K562 (cell line): ENCODE results near the gene VDAC1. TPM values are rescaled to one million over a fixed set of nuclear protein-coding genes. Genes with fewer than 3 reads are reported as not detected.

Experiments
- ATAC-seq: fragments of 200-7000 bp; cut with Tn5 transposase; 3 replicates; pipeline ENCODE4 v1.9.1; 2020; ENCODE audit warnings: moderate library complexity
- BruUV-seq: library from RNA; stranded (reverse); fragments of 400-500 nt; replicated peaks from 2 replicates; lab custom pipeline; 2021; lab: Mats Ljungman, UMichigan
- CTCF ChIA-PET: fragments of 300-600 bp; formaldehyde crosslinking; extraction: SDS; loops from one replicate; lab custom pipeline; 2021; ENCODE audit warnings: low intra/inter-chr PET ratio; lab: Yijun Ruan, JAX
- POLR2A ChIA-PET: fragments of 300-600, 350-650 bp; sonication (Branson Sonifier 250); formaldehyde crosslinking; extraction: SDS; loops from one replicate; lab custom pipeline; 2021; ENCODE audit warnings: antibody characterized with exemption, inconsistent platforms; lab: Yijun Ruan, JAX
- DNase-seq, 4 experiments: peaks; one replicate each; pipeline versions ENCODE4 v3.0.0 to v3.0.0-alpha.2; 2011 to 2018; ENCODE audit warnings: low spot score in 3 of 4, mixed read lengths in 3 of 4; ENCODE audit errors: extremely low read depth in 1 of 4
- FAIRE-seq: peaks from 2 replicates; lab custom pipeline; 2011; peaks lifted over from hg19 to GRCh38; lab: Jason Lieb, UNC
- H2AFZ ChIP-seq: 2 replicates; pipeline ENCODE4 v1.6.0; 2011; ENCODE audit warnings: low read depth, low read length, control low read depth, inconsistent platforms
- H3K27ac ChIP-seq: fragments of 200-600 bp; 3 replicates; pipeline ENCODE4 v1.8.0; 2011; ENCODE audit warnings: low read depth, mild to moderate bottlenecking, control low read depth, inconsistent platforms, low read length, moderate library complexity, mixed read lengths; ENCODE audit errors: extremely low read depth
- H3K27me3 ChIP-seq, 2 experiments: fragments of 300-600 bp in 1 of 2; 2 replicates in 1 of 2; 3 replicates in 1 of 2; pipeline versions ENCODE4 v1.6.0 to v1.8.0; 2011; ENCODE audit warnings: inconsistent platforms in 2 of 2, low read length in 2 of 2, mild to moderate bottlenecking in 1 of 2, mixed read lengths in 1 of 2, moderate library complexity in 1 of 2; ENCODE audit not compliant: control insufficient read depth in 2 of 2, insufficient read depth in 2 of 2
- H3K36me3 ChIP-seq: fragments of 300-600 bp; 3 replicates; pipeline ENCODE4 v1.8.0; 2011; ENCODE audit warnings: mild to moderate bottlenecking, low read length, inconsistent platforms; ENCODE audit not compliant: control insufficient read depth, insufficient read depth
- H3K4me1 ChIP-seq, 2 experiments: fragments of 200-600 bp in 1 of 2; replicated peaks in 1 of 2; 2 replicates in 1 of 2; 3 replicates in 1 of 2; pipeline versions ENCODE4 v1.5.1 to v1.8.0; 2011; ENCODE audit warnings: inconsistent platforms in 2 of 2, low read length in 2 of 2, mild to moderate bottlenecking in 1 of 2, mixed read lengths in 1 of 2, moderate library complexity in 1 of 2; ENCODE audit not compliant: control insufficient read depth in 2 of 2, insufficient read depth in 2 of 2
- H3K4me2 ChIP-seq: 2 replicates; pipeline ENCODE4 v1.6.1; 2011; ENCODE audit warnings: low read length, control low read depth, inconsistent platforms, mixed read lengths; ENCODE audit not compliant: insufficient read depth
- H3K4me3 ChIP-seq: fragments of 200-600 bp; sonication (generic), shearing (Covaris generic); 2 replicates; pipeline ENCODE4 v1.5.1; 2016; ENCODE audit warnings: control low read depth, inconsistent platforms
- H3K79me2 ChIP-seq: fragments of 200-600 bp; 3 replicates; pipeline ENCODE4 v1.8.0; 2011; ENCODE audit warnings: low read length, inconsistent platforms; ENCODE audit not compliant: control insufficient read depth, insufficient read depth
- H3K9ac ChIP-seq, 2 experiments: 2 replicates each; pipeline versions ENCODE4 v1.6.0 to v1.6.1; 2011; ENCODE audit warnings: low read depth in 2 of 2, low read length in 2 of 2, control low read depth in 1 of 2, inconsistent platforms in 1 of 2, mild to moderate bottlenecking in 1 of 2, mixed read lengths in 1 of 2; ENCODE audit not compliant: insufficient read depth in 1 of 2
- H3K9me1 ChIP-seq: one replicate; pipeline ENCODE4 v1.6.0; 2011; ENCODE audit warnings: inconsistent platforms, mild to moderate bottlenecking, low read length, moderate library complexity; ENCODE audit not compliant: control insufficient read depth, insufficient read depth
- H3K9me3 ChIP-seq: replicated peaks from 2 replicates; pipeline ENCODE4 v1.5.1; 2011; ENCODE audit warnings: low read depth, low read length, inconsistent platforms; ENCODE audit not compliant: control insufficient read depth, insufficient read depth
- H4K20me1 ChIP-seq: replicated peaks from 2 replicates; pipeline ENCODE4 v1.6.1; 2011; ENCODE audit warnings: low read length, inconsistent platforms, mixed read lengths; ENCODE audit not compliant: control insufficient read depth, insufficient read depth
- ELF4 ChIP-seq: fragments of 450-650 bp; formaldehyde crosslinking; IDR thresholded peaks from 2 replicates; pipeline ENCODE4 v1.4.0; 2022; ENCODE audit warnings: missing genetic modification characterization
- FOXM1 ChIP-seq, 2 experiments: fragments of 450-650 bp in 1 of 2; sonication (generic) in 1 of 2; formaldehyde crosslinking in 1 of 2; IDR thresholded peaks; 2 replicates each; pipeline versions ENCODE4 v1.6.1 to v1.9.0; 2017 to 2022; ENCODE audit warnings: low read depth in 2 of 2, mild to moderate bottlenecking in 2 of 2, missing genetic modification reagents in 1 of 2, moderate library complexity in 1 of 2
- HNRNPK ChIP-seq: fragments of 200-400 bp; formaldehyde crosslinking; IDR thresholded peaks from one replicate; pipeline ENCODE4 v1.6.1; 2018; ENCODE audit warnings: mild to moderate bottlenecking, low read depth, low read length; ENCODE audit not compliant: poor library complexity, severe bottlenecking
- MCM5 ChIP-seq: fragments of 450-650 bp; IDR thresholded peaks from 2 replicates; pipeline ENCODE4 v1.6.1; 2016; ENCODE audit warnings: low read depth
- NBN ChIP-seq: fragments of 450-650 bp; IDR thresholded peaks from 2 replicates; pipeline ENCODE4 v1.6.1; 2016; ENCODE audit warnings: low read depth, mild to moderate bottlenecking
- TCF7 ChIP-seq: sonication (generic); IDR thresholded peaks from 2 replicates; pipeline ENCODE4 v1.6.1; 2016; ENCODE audit warnings: antibody characterized with exemption, borderline replicate concordance
- YY1 ChIP-seq, 3 experiments: IDR thresholded peaks; 2 replicates each; pipeline ENCODE4 v1.6.1; 2011; ENCODE audit warnings: low read length in 2 of 3, mild to moderate bottlenecking in 2 of 3, moderate library complexity in 2 of 3, borderline replicate concordance in 1 of 3, control low read depth in 1 of 3, low read depth in 1 of 3; ENCODE audit not compliant: insufficient read depth in 3 of 3, insufficient replicate concordance in 2 of 3, control insufficient read depth in 1 of 3, insufficient read length in 1 of 3; ENCODE audit errors: extremely low read depth in 1 of 3
- ZFP30 ChIP-seq: fragments of 250-450 bp; sonication (Bioruptor Pico); IDR thresholded peaks from 2 replicates; pipeline ENCODE4 v1.8.0; 2022; ENCODE audit warnings: moderate library complexity, mild to moderate bottlenecking, inconsistent platforms, borderline replicate concordance
- in situ Hi-C: fragments of 300-500 bp; cut with MboI; formaldehyde crosslinking; loops from 4 replicates; pipeline ENCODE4 v1.15.0; 2018; ENCODE audit warnings: inconsistent platforms, mixed read lengths
- intact Hi-C: fragments of 100-400 bp; cut with micrococcal nuclease; formaldehyde crosslinking; loops from 2 replicates; pipeline ENCODE4 v1.14.2; 2022
- polyA plus RNA-seq, 8 experiments: library from polyadenylated mRNA; depleted of rRNA in 4 of 8; stranded (reverse) in 5 of 8; unstranded in 3 of 8; fragments of >200 nt; fragmentation: Nextera tagmentation in 2 of 8; fragmentation: Illumina TruSeq in 1 of 8; extraction: Ambion mirVana in 2 of 8; extraction: Trizol in 1 of 8; gene quantifications; 2 replicates each; pipeline versions ENCODE4 v1.2.1 to v1.2.3, GENCODE V29; 2011 to 2014; ENCODE audit warnings: inconsistent platforms in 1 of 8, missing spikeins in 1 of 8
- total RNA-seq, 7 experiments: library from RNA; depleted of rRNA in 6 of 7; stranded (reverse); fragments of >200 nt in 6 of 7; fragmentation: Illumina TruSeq in 2 of 7; extraction: Trizol in 2 of 7; gene quantifications; 2 replicates each; pipeline versions ENCODE4 v1.2.1 to v1.2.3, GENCODE V29; 2011 to 2021; ENCODE audit warnings: low replicate concordance in 1 of 7
- TF ChIP-seq, protein P1 (sequence below): fragments of 250-450 bp; sonication (Bioruptor Pico); IDR thresholded peaks from 2 replicates; pipeline ENCODE4 v1.8.0; 2021; ENCODE audit warnings: moderate library complexity, mild to moderate bottlenecking, inconsistent platforms
- TF ChIP-seq, protein P2 (sequence below): fragments of 250-450 bp; sonication (Bioruptor Pico); IDR thresholded peaks from 2 replicates; pipeline ENCODE4 v1.5.0; 2021
- TF ChIP-seq, protein P3 (sequence below): fragments of 450-650 bp; formaldehyde crosslinking; IDR thresholded peaks from 2 replicates; pipeline ENCODE4 v1.4.0; 2020; ENCODE audit warnings: mild to moderate bottlenecking, moderate library complexity
- TF ChIP-seq, protein P4 (sequence below): sonication (generic); formaldehyde crosslinking; IDR thresholded peaks from 2 replicates; pipeline ENCODE4 v1.8.0; 2022; ENCODE audit warnings: mild to moderate bottlenecking, missing genetic modification reagents
- TF ChIP-seq, protein P5 (sequence below): IDR thresholded peaks from 2 replicates; pipeline ENCODE4 v1.6.1; 2011; ENCODE audit not compliant: insufficient read length; ENCODE audit errors: extremely low read depth

The VDAC1 gene
- total and polyA plus RNA-seq, 9 of the 15 experiments (the other 6 are each of a cell fraction or from before 2014, with no cell fraction given): 168 to 366 (median 293) TPM

DNA sequence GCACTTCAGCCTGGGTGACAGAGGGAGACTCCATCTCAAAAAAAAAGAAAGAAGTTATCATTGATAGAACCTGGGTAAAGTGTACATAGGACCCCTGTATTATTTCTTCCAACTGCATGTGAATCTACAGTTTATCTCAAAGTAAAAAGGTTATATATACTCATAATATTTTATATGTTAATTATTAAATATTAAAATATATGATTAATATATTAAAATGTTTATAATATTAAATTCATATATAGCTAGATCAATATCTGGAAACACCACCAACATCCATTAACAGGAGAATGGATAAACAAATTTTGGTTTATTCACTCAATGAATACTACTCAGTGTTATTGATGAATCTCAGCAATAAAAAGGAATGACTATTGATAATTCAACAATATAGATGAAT, 56.1 kb downstream of the VDAC1 start:
- Histone ChIP-seq H3K79me2 (no peaks in the 10 kb centered on the region), H3K9me3 (no peaks in the 10 kb centered on the region), H3K4me2 (no peak overlapping the region), H2AFZ (no peak overlapping the region), H3K27ac (no peak overlapping the region), H3K4me3 (no peak overlapping the region), H3K9me1 (no peaks in the 10 kb centered on the region), H3K27me3 (no peaks in the 10 kb centered on the region), H3K4me1 (no peaks in the 10 kb centered on the region; a peak in 1 of 5 replicates), H3K9ac (no peak overlapping the region), H3K36me3 (no peaks in the 10 kb centered on the region), H4K20me1 (0 out of 2 replicates have a peak, but pooled peaks cover 3% of the 10 kb centered on the region)
- intact Hi-C loops: loop anchor here (10.0 kb wide), 1 partner anchor 464 kb away; no protein-coding TSS in a partner anchor
- DNase-seq: no peak
- no TSS peak for BruUV-seq
- in situ Hi-C loops: loop anchor here (10.0 kb wide), 1 partner anchor 524 kb away; no protein-coding TSS in a partner anchor
- ChIA-PET POLR2A (no interaction called here), CTCF (no interaction called here)
- no peak for FAIRE-seq
- ATAC-seq: no peak
- TF ChIP-seq ZFP30 (CRISPR knock-in tag) (no peak), ELF4 (CRISPR knock-in tag) (no peak), NBN (no peak), HNRNPK (no peak), TCF7 (no peak), MCM5 (no peak), FOXM1 (IDR thresholded peaks at IDR 0.05; ENCODE audit: low read depth) (no peak), FOXM1 (CRISPR knock-in tag; IDR thresholded peaks at IDR 0.05; ENCODE audit: low read depth) (no peak), YY1 (IDR thresholded peaks at IDR 0.05; ENCODE audit: borderline replicate concordance in 1 of 3, control insufficient read depth in 1 of 3, extremely low read depth in 1 of 3, insufficient read depth in 3 of 3, insufficient read length in 1 of 3, insufficient replicate concordance in 2 of 3, low read depth in 1 of 3, low read length in 2 of 3) (no peak)
- TF ChIP-seq, protein P1, sequence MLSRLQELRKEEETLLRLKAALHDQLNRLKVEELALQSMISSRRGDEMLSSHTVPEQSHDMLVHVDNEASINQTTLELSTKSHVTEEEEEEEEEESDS (CRISPR knock-in tag): no peak
- TF ChIP-seq, protein P2, sequence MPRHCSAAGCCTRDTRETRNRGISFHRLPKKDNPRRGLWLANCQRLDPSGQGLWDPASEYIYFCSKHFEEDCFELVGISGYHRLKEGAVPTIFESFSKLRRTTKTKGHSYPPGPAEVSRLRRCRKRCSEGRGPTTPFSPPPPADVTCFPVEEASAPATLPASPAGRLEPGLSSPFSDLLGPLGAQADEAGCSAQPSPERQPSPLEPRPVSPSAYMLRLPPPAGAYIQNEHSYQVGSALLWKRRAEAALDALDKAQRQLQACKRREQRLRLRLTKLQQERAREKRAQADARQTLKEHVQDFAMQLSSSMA (CRISPR knock-in tag): no peak
- TF ChIP-seq, protein P3, sequence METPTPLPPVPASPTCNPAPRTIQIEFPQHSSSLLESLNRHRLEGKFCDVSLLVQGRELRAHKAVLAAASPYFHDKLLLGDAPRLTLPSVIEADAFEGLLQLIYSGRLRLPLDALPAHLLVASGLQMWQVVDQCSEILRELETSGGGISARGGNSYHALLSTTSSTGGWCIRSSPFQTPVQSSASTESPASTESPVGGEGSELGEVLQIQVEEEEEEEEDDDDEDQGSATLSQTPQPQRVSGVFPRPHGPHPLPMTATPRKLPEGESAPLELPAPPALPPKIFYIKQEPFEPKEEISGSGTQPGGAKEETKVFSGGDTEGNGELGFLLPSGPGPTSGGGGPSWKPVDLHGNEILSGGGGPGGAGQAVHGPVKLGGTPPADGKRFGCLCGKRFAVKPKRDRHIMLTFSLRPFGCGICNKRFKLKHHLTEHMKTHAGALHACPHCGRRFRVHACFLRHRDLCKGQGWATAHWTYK (CRISPR knock-in tag): no peak
- TF ChIP-seq, protein P4, sequence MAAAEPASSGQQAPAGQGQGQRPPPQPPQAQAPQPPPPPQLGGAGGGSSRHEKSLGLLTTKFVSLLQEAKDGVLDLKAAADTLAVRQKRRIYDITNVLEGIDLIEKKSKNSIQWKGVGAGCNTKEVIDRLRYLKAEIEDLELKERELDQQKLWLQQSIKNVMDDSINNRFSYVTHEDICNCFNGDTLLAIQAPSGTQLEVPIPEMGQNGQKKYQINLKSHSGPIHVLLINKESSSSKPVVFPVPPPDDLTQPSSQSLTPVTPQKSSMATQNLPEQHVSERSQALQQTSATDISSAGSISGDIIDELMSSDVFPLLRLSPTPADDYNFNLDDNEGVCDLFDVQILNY: no peak
- TF ChIP-seq, protein P5, sequence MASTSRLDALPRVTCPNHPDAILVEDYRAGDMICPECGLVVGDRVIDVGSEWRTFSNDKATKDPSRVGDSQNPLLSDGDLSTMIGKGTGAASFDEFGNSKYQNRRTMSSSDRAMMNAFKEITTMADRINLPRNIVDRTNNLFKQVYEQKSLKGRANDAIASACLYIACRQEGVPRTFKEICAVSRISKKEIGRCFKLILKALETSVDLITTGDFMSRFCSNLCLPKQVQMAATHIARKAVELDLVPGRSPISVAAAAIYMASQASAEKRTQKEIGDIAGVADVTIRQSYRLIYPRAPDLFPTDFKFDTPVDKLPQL: no peak
